ENCODE results near the gene RGS3.

Gene RGS3

GRCh38 chr9:113577525-113578261 is 114.2 kb downstream of the RGS3 start:
- TF ChIP-seq CTCF (IDR thresholded peaks at IDR 0.05; ENCODE audit: insufficient read depth, missing control alignments), result no peak
- FAIRE-seq, result no peak
- no peak for DNase-seq (ENCODE audit: insufficient read length, low spot score)

- FAIRE-seq (no peak), DNase-seq (ENCODE audit: insufficient read length, low spot score) (no peak)
- TF ChIP-seq CTCF (IDR thresholded peaks at IDR 0.05; ENCODE audit: insufficient read depth, missing control alignments), result no peak
Measured at GRCh38 chr9:113578279-113578865, 114.8 kb downstream of the RGS3 start.

DNA sequence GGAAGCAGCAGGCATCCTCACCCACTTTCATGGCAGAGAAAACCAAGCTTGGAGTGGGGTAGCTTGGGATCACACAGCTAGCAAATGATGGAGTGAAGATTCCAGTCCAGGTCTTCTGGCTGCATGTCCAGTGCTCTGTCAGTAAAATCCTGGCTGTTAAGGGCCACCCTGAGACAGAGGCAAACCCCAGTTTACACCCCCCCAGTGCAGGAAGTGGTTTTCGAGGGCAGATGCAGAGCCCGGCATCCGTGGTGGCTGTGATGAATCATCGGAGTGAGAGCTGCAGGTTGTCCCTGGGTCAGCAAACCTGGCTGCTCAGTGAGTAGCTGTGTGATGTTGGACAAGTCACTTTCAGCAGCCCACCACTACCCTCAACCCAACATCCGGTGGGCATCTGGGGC is 115.4 kb downstream of the RGS3 start:
- TF ChIP-seq CTCF (IDR thresholded peaks at IDR 0.05; ENCODE audit: insufficient read depth, missing control alignments), result no peak
- DNase-seq (ENCODE audit: insufficient read length, low spot score) (no peak), FAIRE-seq (no peak)

- no peak for TF ChIP-seq CTCF (IDR thresholded peaks at IDR 0.05; ENCODE audit: insufficient read depth, missing control alignments)
- DNase-seq (ENCODE audit: insufficient read length, low spot score), result no peak
- FAIRE-seq, result no peak
Measured at GRCh38 chr9:113579283-113580040, 115.9 kb downstream of the RGS3 start.

- FAIRE-seq (no peak), DNase-seq (ENCODE audit: insufficient read length, low spot score) (no peak)
- no peak for TF ChIP-seq CTCF (IDR thresholded peaks at IDR 0.05; ENCODE audit: insufficient read depth, missing control alignments)
Measured at GRCh38 chr9:113580041-113580953, 116.8 kb downstream of the RGS3 start.

- DNase-seq (ENCODE audit: insufficient read length, low spot score) (no peak), FAIRE-seq (no peak)
- TF ChIP-seq CTCF (IDR thresholded peaks at IDR 0.05; ENCODE audit: insufficient read depth, missing control alignments), result no peak
Measured at GRCh38 chr9:113580954-113581311, 117.4 kb downstream of the RGS3 start.
